Activated naive CD8-positive, alpha-beta T cell treated with anti-CD3 and anti-CD28 coated beads for 36 hours (primary cell): ENCODE data around the gene INPP5D. TPM values are rescaled to one million over a fixed set of nuclear protein-coding genes. Genes with fewer than 3 reads are reported as not detected.

Experiments used
- total RNA-seq, 2 experiments: library from RNA; stranded (reverse); gene quantifications; one replicate each; pipeline ENCODE4 v1.2.3, GENCODE V29; 2021

The INPP5D gene
- total RNA-seq, 2 experiments from 2014 or later, result 38.7 to 41.8 TPM

Other genes starting within 250 kb of the INPP5D start
- 1 to 10 TPM; 1.5 to 2.4 TPM for gene SNORC, start 190.1 kb upstream of the INPP5D start, total RNA-seq
- gene NGEF, start 47.1 kb upstream of the INPP5D start, total RNA-seq, result not detected
- not detected for gene NEU2, start 27.7 kb upstream of the INPP5D start, total RNA-seq
- 10 to 100 TPM; 23.4 to 26.1 TPM for gene ATG16L1, start 191.3 kb downstream of the INPP5D start, total RNA-seq
- gene SAG, start 247.5 kb downstream of the INPP5D start, total RNA-seq, result under 1 TPM in 1 of 2 experiments, not detected in 1; 0.31 TPM